HG03045 (cell line): ENCODE results near the gene MCEMP1.

Experiments used
- ATAC-seq: cut with Tn5 transposase; IDR thresholded peaks from one replicate; pipeline ENCODE4 v1.9.1; 2021; ENCODE audit warnings: mild to moderate bottlenecking, moderate library complexity; ENCODE audit not compliant: unreplicated experiment

MCEMP1 gene

DNA sequence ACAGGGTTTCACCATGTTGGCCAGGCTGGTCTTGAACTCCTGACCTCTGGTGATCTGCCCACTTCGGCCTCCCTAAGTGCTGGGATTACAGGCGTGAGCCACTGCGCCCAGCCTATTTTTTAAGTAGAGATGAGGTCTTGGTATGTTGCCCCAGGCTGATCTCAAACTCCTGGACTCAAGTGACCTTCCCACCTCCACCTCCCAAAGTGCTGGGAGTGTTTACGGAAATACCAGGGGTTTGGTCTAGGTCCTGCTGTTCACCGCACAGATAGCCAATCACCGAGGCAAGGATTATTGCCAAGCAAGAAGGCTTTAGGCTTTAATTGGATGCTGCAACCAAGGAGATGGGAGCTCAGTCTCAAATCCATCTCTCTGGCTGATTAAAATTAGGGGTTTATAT, 43.5 kb downstream of the MCEMP1 start:
- ATAC-seq, result no peak

DNA sequence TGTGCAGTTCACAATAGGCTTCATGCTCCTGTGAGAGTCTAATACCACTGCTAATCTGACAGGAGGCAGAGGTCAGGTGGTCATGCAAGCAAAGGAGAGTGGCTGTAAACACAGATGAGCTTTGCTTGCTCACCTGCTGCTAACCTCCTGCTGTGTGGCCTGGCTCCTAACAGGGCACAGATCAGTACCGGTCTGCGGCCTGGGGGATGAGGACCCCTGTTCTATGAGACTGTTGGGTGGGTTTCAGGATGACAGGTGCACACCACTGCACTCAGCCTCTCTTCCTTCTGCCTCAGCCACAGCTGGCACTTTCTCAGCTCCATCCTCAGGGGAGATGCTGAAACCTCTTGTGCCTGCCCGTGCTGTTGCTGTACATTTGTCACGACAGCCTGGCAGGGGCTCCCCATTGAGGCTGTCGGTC, 45.4 kb downstream of the MCEMP1 start:
- no peak for ATAC-seq

DNA sequence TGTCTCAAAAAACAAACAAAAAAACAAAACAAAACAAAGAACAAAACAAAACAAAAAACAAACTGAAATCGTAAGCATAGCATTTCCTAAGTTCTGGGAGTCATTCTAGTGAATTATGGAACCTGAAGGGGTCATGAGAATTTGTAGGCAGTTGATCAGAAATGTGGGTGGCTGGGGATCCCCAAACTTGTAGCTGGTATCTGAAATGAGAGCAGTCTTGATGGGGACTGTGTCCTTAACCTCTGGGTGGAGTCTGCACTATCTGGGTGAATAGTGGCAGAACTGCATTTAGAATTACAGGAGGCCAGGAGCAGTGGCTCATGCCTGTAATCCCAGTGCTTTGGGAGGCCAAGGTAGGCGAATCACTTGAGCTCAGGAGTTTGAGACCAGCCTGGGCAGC, 48.9 kb downstream of the MCEMP1 start:
- no peak for ATAC-seq

DNA sequence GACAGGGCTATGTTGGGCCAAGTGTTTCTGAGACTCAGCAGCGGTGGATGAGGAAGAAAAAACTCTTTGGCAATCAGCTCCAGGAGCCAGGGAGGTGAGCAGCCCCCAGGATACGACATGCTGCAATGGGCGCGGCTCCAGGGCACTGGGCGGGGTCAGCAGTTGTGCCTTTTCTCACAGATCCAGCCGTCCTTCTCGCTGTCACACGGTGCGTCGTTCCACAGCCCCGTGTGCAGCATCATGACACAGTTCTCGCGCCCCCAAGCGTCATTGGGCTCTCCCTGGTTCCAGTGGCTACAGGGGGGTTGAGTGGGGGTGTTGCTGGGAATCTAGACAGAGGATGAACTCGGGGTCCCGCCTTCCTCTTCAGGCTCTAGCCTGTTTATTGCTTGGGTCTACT, 52.3 kb downstream of the MCEMP1 start:
- ATAC-seq, result no peak
